GM12878 (cell line): Measurements from ENCODE around the gene FAM120AOS. TPM values are rescaled to one million over a fixed set of nuclear protein-coding genes. Genes with fewer than 3 reads are reported as not detected.

Source experiments
- ATAC-seq: fragments of 200-7000 bp; cut with Tn5 transposase; 3 replicates; pipeline ENCODE4 v1.9.1; 2020; ENCODE audit warnings: mild to moderate bottlenecking, moderate library complexity
- BruUV-seq: library from RNA; stranded (reverse); fragments of 400-500 nt; replicated peaks from 2 replicates; lab custom pipeline; 2021; lab: Mats Ljungman, UMichigan
- CTCF ChIA-PET: fragments of 300-600 bp; sonication (Branson Sonifier 250); formaldehyde crosslinking; extraction: SDS; loops from one replicate; lab custom pipeline; 2021; ENCODE audit warnings: inconsistent platforms; lab: Yijun Ruan, JAX
- POLR2A ChIA-PET: fragments of 350-600 bp; formaldehyde crosslinking; extraction: SDS; loops from one replicate; lab custom pipeline; 2021; ENCODE audit warnings: inconsistent platforms; lab: Charles Lee
- RAD21 ChIA-PET: fragments of 300-600 bp; sonication (Branson Sonifier 250); formaldehyde crosslinking; loops from one replicate; lab custom pipeline; 2023; ENCODE audit warnings: antibody characterized with exemption; ENCODE audit not compliant: unreplicated experiment; lab: Charles Lee
- SMC1A ChIA-PET: fragments of 300-600 bp; sonication (Branson Sonifier 250); formaldehyde crosslinking; loops from one replicate; lab custom pipeline; 2023; ENCODE audit not compliant: unreplicated experiment, uncharacterized antibody; lab: Charles Lee
- DNase-seq: peaks from one replicate; pipeline ENCODE4 v3.0.0-alpha.2; 2011; ENCODE audit warnings: low read depth, low spot score
- FAIRE-seq: peaks from 3 replicates; lab custom pipeline; 2011; peaks lifted over from hg19 to GRCh38; lab: Jason Lieb, UNC
- H2AFZ ChIP-seq: 2 replicates; pipeline ENCODE4 v1.6.0; 2011; ENCODE audit warnings: low read depth, low read length, control low read depth; ENCODE audit not compliant: control insufficient read depth
- H3K27ac ChIP-seq: 2 replicates; pipeline ENCODE4 v1.5.1; 2011; ENCODE audit warnings: control low read depth; ENCODE audit not compliant: control insufficient read depth, insufficient read depth
- H3K27me3 ChIP-seq, 2 experiments: replicated peaks in 1 of 2; 2 replicates each; pipeline versions ENCODE4 v1.6.0 to v1.6.1; 2011; ENCODE audit warnings: low read length in 1 of 2; ENCODE audit not compliant: control insufficient read depth in 2 of 2, insufficient read depth in 2 of 2
- H3K36me3 ChIP-seq, 2 experiments: 2 replicates each; pipeline ENCODE4 v1.5.1; 2011; ENCODE audit warnings: low read length in 1 of 2; ENCODE audit not compliant: control insufficient read depth in 2 of 2, insufficient read depth in 2 of 2
- H3K4me1 ChIP-seq: 2 replicates; pipeline ENCODE4 v1.6.1; 2011; ENCODE audit warnings: mild to moderate bottlenecking, low read length, moderate library complexity, mixed read lengths; ENCODE audit not compliant: control insufficient read depth, insufficient read depth
- H3K4me2 ChIP-seq: 2 replicates; pipeline ENCODE4 v1.6.0; 2011; ENCODE audit warnings: control low read depth; ENCODE audit not compliant: control insufficient read depth, insufficient read depth
- H3K4me3 ChIP-seq: fragments of 200-600 bp; sonication (generic); 2 replicates; pipeline ENCODE4 v1.5.1; 2016
- H3K79me2 ChIP-seq: 2 replicates; pipeline ENCODE4 v1.6.0; 2011; ENCODE audit warnings: low read length; ENCODE audit not compliant: control insufficient read depth, insufficient read depth
- H3K9ac ChIP-seq: 2 replicates; pipeline ENCODE4 v1.8.0; 2011; ENCODE audit warnings: low read length, control low read depth, mixed read lengths; ENCODE audit not compliant: control insufficient read depth, insufficient read depth
- H3K9me3 ChIP-seq: replicated peaks from 3 replicates; pipeline ENCODE4 v1.5.1; 2011; ENCODE audit warnings: mild to moderate bottlenecking, low read length; ENCODE audit not compliant: control insufficient read depth, insufficient read depth
- H4K20me1 ChIP-seq: 2 replicates; pipeline ENCODE4 v1.6.0; 2011; ENCODE audit not compliant: control insufficient read depth, insufficient read depth
- CBX3 ChIP-seq: fragments of 200-600 bp; sonication (generic); IDR thresholded peaks from 2 replicates; pipeline ENCODE4 v1.6.1; 2016; ENCODE audit warnings: low read depth, borderline replicate concordance
- CEBPZ ChIP-seq: fragments of 150-350 bp; IDR thresholded peaks from 2 replicates; pipeline ENCODE4 v1.6.1; 2016; ENCODE audit warnings: low read depth, low read length
- E2F4 ChIP-seq: IDR thresholded peaks from 2 replicates; pipeline ENCODE4 v1.6.1; 2012; ENCODE audit warnings: low read depth, low read length, improper control_type of control experiment
- E2F8 ChIP-seq: fragments of 450-650 bp; IDR thresholded peaks from 2 replicates; pipeline ENCODE4 v1.6.1; 2018; ENCODE audit warnings: mild to moderate bottlenecking, low read depth, moderate library complexity; ENCODE audit not compliant: partially characterized antibody
- NR2F1 ChIP-seq: fragments of 450-650 bp; conservative IDR thresholded peaks from 2 replicates; pipeline ENCODE4 v1.6.1; 2017; ENCODE audit warnings: mild to moderate bottlenecking
- in situ Hi-C: fragments of 300-500 bp; cut with MboI; formaldehyde crosslinking; loops from 9 replicates; pipeline ENCODE4 v1.14.3; 2018; ENCODE audit warnings: mixed read lengths
- intact Hi-C: fragments of 100-400 bp; cut with micrococcal nuclease; formaldehyde crosslinking; loops from one replicate; pipeline ENCODE4 v1.14.2; 2022; ENCODE audit not compliant: unreplicated experiment
- polyA plus RNA-seq, 11 experiments: library from polyadenylated mRNA; depleted of rRNA in 4 of 11; unstranded in 6 of 11; stranded (reverse) in 5 of 11; fragments of >200 nt; fragmentation: Nextera tagmentation in 4 of 11; fragmentation: Illumina TruSeq in 1 of 11; extraction: Ambion mirVana in 4 of 11; extraction: Trizol in 1 of 11; gene quantifications; 1 replicate in 1 of 11; 2 replicates in 10 of 11; pipeline versions ENCODE4 v1.2.1 to v1.2.3, GENCODE V29; 2011 to 2016; ENCODE audit warnings: inconsistent platforms in 2 of 11, missing spikeins in 2 of 11, low read depth in 1 of 11
- total RNA-seq, 4 experiments: library from RNA; depleted of rRNA in 3 of 4; stranded (reverse); fragments of >200 nt in 3 of 4; fragmentation: Illumina TruSeq in 1 of 4; extraction: Trizol in 1 of 4; gene quantifications; 2 replicates each; pipeline versions ENCODE4 v1.2.1 to v1.2.3, GENCODE V29; 2013 to 2021
- TF ChIP-seq, protein P1 (sequence below): fragments of 450-650 bp; IDR thresholded peaks from 2 replicates; pipeline ENCODE4 v1.6.1; 2016; ENCODE audit warnings: mild to moderate bottlenecking
- TF ChIP-seq, protein P2 (sequence below): fragments of 450-650 bp; IDR thresholded peaks from 2 replicates; pipeline ENCODE4 v1.6.1; 2016; ENCODE audit warnings: mild to moderate bottlenecking

FAM120AOS gene
- total and polyA plus RNA-seq, 10 of the 15 experiments (the other 5 are each of a cell fraction or from before 2014, with no cell fraction given): 15.9 to 55.1 (median 34.6) TPM

DNA sequence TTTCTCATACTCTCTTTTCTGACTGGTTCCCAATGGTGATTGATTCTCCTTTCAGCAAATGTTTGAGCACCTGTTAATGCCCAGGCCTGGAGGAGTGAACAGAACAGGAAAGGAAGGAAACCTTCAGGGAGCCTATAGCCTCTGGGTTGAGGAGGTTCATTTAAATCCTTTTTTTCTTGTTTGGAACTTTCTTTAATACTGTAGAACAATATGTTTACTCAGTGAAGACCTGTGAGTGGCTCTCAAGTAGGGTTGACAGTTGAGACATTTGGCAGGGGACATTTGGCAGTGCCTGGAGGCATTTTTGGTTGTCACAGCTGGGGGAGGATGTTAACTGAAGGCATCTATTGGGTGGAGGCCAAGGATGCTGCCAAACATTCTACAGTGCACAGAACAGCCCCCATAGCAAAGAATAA lies 6.1 kb upstream of the FAM120AOS start:
- Histone ChIP-seq H4K20me1 (no peaks in the 10 kb centered on the region), H3K4me2 (no peak overlapping the region), H3K36me3 (peaks cover 0 to 11% of the 10 kb centered on the region in 2 experiments; a peak in 1 of 4 replicates), H3K27ac (no peak overlapping the region), H3K4me1 (peaks cover 15% of the 10 kb centered on the region), H2AFZ (no peak overlapping the region), H3K79me2 (peaks cover 97% of the 10 kb centered on the region), H3K4me3 (peak overlapping the region; percentile 9; the same call in 1 of the 2 replicates), H3K27me3 (no peaks in the 10 kb centered on the region), H3K9me3 (no peaks in the 10 kb centered on the region; the same call in 2 of the 3 replicates), H3K9ac (no peak overlapping the region)
- no peak for FAIRE-seq
- TF ChIP-seq, protein P1, sequence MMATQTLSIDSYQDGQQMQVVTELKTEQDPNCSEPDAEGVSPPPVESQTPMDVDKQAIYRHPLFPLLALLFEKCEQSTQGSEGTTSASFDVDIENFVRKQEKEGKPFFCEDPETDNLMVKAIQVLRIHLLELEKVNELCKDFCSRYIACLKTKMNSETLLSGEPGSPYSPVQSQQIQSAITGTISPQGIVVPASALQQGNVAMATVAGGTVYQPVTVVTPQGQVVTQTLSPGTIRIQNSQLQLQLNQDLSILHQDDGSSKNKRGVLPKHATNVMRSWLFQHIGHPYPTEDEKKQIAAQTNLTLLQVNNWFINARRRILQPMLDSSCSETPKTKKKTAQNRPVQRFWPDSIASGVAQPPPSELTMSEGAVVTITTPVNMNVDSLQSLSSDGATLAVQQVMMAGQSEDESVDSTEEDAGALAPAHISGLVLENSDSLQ: peak; percentile 69; the same call in 1 of the 2 replicates
- TF ChIP-seq CEBPZ (no peak), CBX3 (no peak), E2F8 (no peak), E2F4 (no peak), NR2F1 (no peak)
- TF ChIP-seq, protein P2, sequence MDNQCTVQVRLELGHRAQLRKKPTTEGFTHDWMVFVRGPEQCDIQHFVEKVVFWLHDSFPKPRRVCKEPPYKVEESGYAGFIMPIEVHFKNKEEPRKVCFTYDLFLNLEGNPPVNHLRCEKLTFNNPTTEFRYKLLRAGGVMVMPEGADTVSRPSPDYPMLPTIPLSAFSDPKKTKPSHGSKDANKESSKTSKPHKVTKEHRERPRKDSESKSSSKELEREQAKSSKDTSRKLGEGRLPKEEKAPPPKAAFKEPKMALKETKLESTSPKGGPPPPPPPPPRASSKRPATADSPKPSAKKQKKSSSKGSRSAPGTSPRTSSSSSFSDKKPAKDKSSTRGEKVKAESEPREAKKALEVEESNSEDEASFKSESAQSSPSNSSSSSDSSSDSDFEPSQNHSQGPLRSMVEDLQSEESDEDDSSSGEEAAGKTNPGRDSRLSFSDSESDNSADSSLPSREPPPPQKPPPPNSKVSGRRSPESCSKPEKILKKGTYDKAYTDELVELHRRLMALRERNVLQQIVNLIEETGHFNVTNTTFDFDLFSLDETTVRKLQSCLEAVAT: no peak
- RAD21 ChIA-PET: no interaction called here
- no peak for DNase-seq
- CTCF ChIA-PET: no interaction called here
- POLR2A ChIA-PET: no interaction called here
- no TSS peak for BruUV-seq
- ATAC-seq: no peak
- SMC1A ChIA-PET: interaction anchor here (0.5 kb wide), 1 partner anchor 1100 kb away, joined by 3 read pairs; no protein-coding TSS in a partner anchor
- intact Hi-C loops (loop anchor here (10.0 kb wide), 1 partner anchor 705 kb away; no protein-coding TSS in a partner anchor), in situ Hi-C loops (no loop called here)
